ENCODE measurements around the gene OR5L2.
"Not testable (repeated sequence)": the region's sequence is repeated elsewhere in the genome, so short reads cannot be mapped to it uniquely, and the experiment has no call there.

OR5L2 gene

DNA sequence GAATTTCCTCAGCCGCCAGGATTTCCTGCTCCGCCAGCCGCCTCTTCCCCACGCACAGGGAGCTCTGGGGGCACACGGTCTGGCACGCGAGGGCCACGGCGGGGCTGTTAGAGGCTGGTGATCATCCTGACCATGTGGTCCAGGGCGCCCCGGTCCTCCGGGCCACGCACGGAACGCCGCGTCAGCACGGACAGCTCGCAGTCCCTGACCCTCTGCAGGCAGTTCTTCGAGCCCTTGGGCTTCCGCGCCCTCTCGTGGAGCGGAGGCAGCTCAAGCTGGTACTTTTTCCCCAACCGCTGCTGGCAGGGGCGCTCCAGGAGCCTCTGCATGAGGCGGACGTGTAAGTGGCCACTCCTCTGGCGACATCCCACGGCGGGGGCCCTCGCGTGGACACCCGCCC, 46.1 kb downstream of the OR5L2 start:
- H3K4me3 ChIP-seq (ENCODE audit: low read length, poor library complexity, severe bottlenecking); H3K9me2 ChIP-seq (replicated peaks; ENCODE audit: low read depth, low read length); H3K79me2 ChIP-seq (ENCODE audit: insufficient read depth, low read length); H3K27me3 ChIP-seq (ENCODE audit: insufficient read depth, low read length, poor library complexity, severe bottlenecking); H2AFZ ChIP-seq (ENCODE audit: low read length); H4K20me1 ChIP-seq (ENCODE audit: insufficient read depth, low read length, poor library complexity, severe bottlenecking); H3K9ac ChIP-seq (ENCODE audit: low read depth, low read length, poor library complexity, severe bottlenecking); H3K9me3 ChIP-seq (ENCODE audit: insufficient read depth, low read depth, low read length); H3F3A ChIP-seq (ENCODE audit: low read depth); H3K4me2 ChIP-seq (ENCODE audit: low read depth, low read length, poor library complexity, severe bottlenecking); H3K4me1 ChIP-seq (ENCODE audit: insufficient read depth, low read length, poor library complexity, severe bottlenecking); H3K36me3 ChIP-seq (ENCODE audit: insufficient read depth, low read length): not testable (repeated sequence)

Measured in Loucy (cell line).